Measurements from ENCODE around the gene ACTMAP.
A peak's percentile ranks its signal among the peaks of the same experiment; 100 is the strongest.
"Not testable (repeated sequence)": the region's sequence is repeated elsewhere in the genome, so short reads cannot be mapped to it uniquely, and the experiment has no call there.

ACTMAP gene

GRCh38 chr19:40776364-40776763, 26.1 kb upstream of the ACTMAP start:
- no peak for DNase-seq (ENCODE audit: low spot score)

- DNase-seq (ENCODE audit: low spot score), result no peak
Observed at GRCh38 chr19:40775632-40776022, 25.4 kb upstream of the ACTMAP start.

- DNase-seq (ENCODE audit: low spot score), result no peak
Observed at GRCh38 chr19:40774916-40775631, 24.8 kb upstream of the ACTMAP start, which contains the start of gene MIA. Gene MIA, plus strand, starts transcription at chr19:40775521. Its CDS starts 22 bp downstream, at chr19:40775543.

GRCh38 chr19:40771101-40771862, 21.0 kb upstream of the ACTMAP start:
- DNase-seq (ENCODE audit: low spot score), result not testable (repeated sequence)

- no peak for DNase-seq (ENCODE audit: low spot score)
Observed at GRCh38 chr19:40768869-40769268, 18.6 kb upstream of the ACTMAP start.

GRCh38 chr19:40766385-40766784, 16.1 kb upstream of the ACTMAP start:
- not testable (repeated sequence) for DNase-seq (ENCODE audit: low spot score)

GRCh38 chr19:40763963-40764362, 13.7 kb upstream of the ACTMAP start:
- no peak for DNase-seq (ENCODE audit: low spot score)

GRCh38 chr19:40763526-40763925, 13.2 kb upstream of the ACTMAP start:
- no peak for DNase-seq (ENCODE audit: low spot score)

GRCh38 chr19:40762754-40763470, 12.6 kb upstream of the ACTMAP start:
- DNase-seq (ENCODE audit: low spot score), result no peak

- no peak for DNase-seq (ENCODE audit: low spot score)
Observed at GRCh38 chr19:40759352-40759751, 9.1 kb upstream of the ACTMAP start.

GRCh38 chr19:40758491-40758890, 8.2 kb upstream of the ACTMAP start:
- DNase-seq (ENCODE audit: low spot score), result no peak

GRCh38 chr19:40756502-40757110, 6.3 kb upstream of the ACTMAP start:
- DNase-seq (ENCODE audit: low spot score), result no peak

GRCh38 chr19:40755791-40756190, 5.5 kb upstream of the ACTMAP start:
- no peak for DNase-seq (ENCODE audit: low spot score)

GRCh38 chr19:40755248-40755624, 5.0 kb upstream of the ACTMAP start:
- no peak for DNase-seq (ENCODE audit: low spot score)

- DNase-seq (ENCODE audit: low spot score), result no peak
Observed at GRCh38 chr19:40754611-40755247, 4.5 kb upstream of the ACTMAP start.

GRCh38 chr19:40752257-40752781, 2.0 kb upstream of the ACTMAP start:
- no peak for DNase-seq (ENCODE audit: low spot score)

- DNase-seq (ENCODE audit: low spot score), result peak; percentile 95
Observed at GRCh38 chr19:40750874-40751537, 729 bp upstream of the ACTMAP start, which contains the start of gene SNRPA. Gene SNRPA, plus strand, starts transcription at chr19:40751203. Its CDS starts 206 bp downstream, at chr19:40751409.

GRCh38 chr19:40747536-40747935, 2.7 kb downstream of the ACTMAP start:
- DNase-seq (ENCODE audit: low spot score), result no peak

- DNase-seq (ENCODE audit: low spot score), result no peak
Observed at GRCh38 chr19:40745402-40745780, 4.9 kb downstream of the ACTMAP start.

- no peak for DNase-seq (ENCODE audit: low spot score)
Observed at GRCh38 chr19:40744554-40745401, 5.5 kb downstream of the ACTMAP start.
